GM19468 (cell line): ENCODE data around the gene GABRG2.

Experiments
- ATAC-seq: cut with Tn5 transposase; IDR thresholded peaks from one replicate; pipeline ENCODE4 v1.9.1; 2021; ENCODE audit warnings: mild to moderate bottlenecking, moderate library complexity, moderate number of reproducible peaks; ENCODE audit not compliant: unreplicated experiment; ENCODE audit errors: extremely low read depth

GABRG2 gene

DNA sequence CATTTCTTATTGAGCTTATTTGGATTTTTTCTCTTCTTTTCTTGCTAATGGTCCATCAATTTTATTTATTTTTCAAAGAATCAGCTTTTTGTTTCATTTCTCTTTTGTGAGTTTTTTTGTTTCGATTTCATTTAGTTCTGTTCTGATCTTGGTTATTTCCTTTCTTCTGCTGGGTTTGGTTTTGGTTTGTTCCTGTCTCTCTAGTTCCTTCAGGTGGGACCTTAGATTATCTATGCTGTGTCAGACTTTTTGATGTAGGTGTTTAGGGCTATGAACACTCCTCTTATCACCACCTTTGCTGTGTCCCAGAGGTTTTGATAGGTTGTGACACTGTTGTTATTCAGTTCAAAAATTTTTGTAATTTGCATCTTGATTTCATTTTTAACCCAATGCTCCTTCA lies 119.8 kb downstream of the GABRG2 start:
- ATAC-seq: no peak

DNA sequence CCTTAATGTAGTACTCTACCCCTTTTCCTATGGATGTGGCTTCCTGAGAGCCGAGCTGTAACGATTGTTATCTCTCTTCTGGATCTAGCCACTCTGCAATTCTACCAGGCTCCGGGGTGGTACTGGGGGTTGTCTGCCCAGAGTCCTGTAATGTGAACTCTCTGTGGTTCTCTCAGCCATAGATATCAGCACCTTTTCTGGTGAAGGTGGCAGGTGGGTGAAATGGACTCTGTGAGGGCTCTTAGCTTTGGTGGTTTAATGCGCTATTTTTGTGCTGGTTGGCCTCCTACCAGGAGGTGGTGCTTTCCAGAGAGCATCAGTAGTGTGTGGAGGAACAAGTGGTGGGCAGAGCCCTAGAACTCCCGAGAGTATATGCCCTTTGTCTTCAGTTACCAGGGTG lies 122.1 kb downstream of the GABRG2 start:
- no peak for ATAC-seq

DNA sequence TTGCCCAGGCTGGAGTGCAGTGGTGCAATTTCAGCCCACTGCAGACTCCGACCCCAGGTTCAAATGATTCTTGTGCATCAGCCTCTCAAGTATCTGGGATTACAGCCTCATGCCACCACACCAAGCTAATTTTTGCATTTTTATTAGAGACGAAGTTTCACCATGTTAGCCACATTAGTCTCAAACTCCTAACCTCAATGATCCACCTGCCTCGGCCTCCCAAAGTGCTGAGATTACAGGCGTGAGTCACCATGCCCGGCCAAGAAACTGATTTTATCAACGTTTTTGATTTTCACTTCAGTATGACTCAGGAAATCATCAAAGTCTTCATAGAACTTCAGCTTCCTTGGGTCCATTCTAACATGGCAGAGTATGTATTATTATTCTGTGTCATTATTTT lies 125.4 kb downstream of the GABRG2 start:
- ATAC-seq: no peak

DNA sequence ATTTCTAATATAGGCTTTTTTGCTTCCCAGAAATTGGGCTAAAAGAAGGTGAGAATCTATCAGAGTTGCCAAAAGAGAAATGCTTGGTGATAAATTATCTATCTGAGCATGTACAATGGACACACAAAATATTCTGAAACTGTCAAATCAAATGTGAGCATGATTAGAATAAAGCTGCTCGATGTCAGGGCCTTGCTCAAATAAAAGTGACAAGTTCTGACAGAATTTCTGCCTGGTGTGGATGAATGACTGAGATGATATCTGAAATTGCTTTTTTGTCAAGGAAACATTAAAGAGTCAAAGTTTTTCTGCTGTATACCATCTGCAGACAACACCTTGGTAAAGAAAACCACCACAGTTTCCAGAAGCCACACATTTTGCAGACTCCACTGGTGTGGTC lies 128.8 kb downstream of the GABRG2 start:
- ATAC-seq: no peak

DNA sequence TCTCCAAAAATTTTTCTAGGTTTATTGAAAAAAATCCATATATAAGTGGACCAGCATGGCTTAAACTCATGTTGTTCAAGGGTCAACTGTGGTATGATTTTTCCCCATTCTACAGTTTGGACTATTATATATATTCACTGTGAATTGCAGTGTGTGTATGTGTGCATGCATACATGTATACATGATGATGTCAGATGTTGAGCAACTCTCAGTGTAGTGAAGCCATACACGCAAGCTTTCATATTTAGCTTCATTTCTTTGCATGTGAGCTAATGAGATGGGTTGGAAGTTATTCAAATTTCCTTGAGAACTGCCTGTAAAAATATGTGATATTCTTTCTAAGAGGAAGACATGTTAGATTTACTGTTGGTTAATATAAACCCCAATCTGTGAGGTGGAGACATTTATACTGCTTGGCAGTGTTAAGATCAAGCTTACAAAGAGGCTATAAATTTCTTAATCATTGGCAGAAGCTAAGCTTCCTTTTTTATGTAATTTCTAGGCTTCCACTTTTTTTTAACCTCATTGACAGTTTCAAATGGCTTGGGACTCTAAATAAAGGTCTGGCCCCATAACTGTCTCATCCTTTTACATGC lies 134.8 kb downstream of the GABRG2 start:
- ATAC-seq: no peak
